Neutrophil (primary cell): ENCODE data around the gene SH3BP5L.

ENCODE experiments used
- H3K27ac ChIP-seq: fragments of 200-600 bp; sonication (generic); 2 replicates; pipeline ENCODE4 v1.5.1; 2016; ENCODE audit warnings: mild to moderate bottlenecking, moderate library complexity
- H3K27me3 ChIP-seq: fragments of 200-600 bp; sonication (generic); 2 replicates; pipeline ENCODE4 v1.6.0; 2016; ENCODE audit warnings: mild to moderate bottlenecking
- H3K36me3 ChIP-seq: fragments of 200-600 bp; sonication (generic); 2 replicates; pipeline ENCODE4 v1.5.1; 2017
- H3K4me1 ChIP-seq, 2 experiments: fragments of 200-600 bp in 1 of 2; sonication (generic) in 1 of 2; 1 replicate in 1 of 2; 2 replicates in 1 of 2; pipeline versions ENCODE4 v1.5.1 to v1.6.1; 2013 to 2016; ENCODE audit warnings: low read depth in 1 of 2, low read length in 1 of 2, mild to moderate bottlenecking in 1 of 2, moderate library complexity in 1 of 2; ENCODE audit not compliant: control insufficient read depth in 1 of 2, insufficient read depth in 1 of 2
- H3K4me3 ChIP-seq, 2 experiments: fragments of 200-600 bp in 1 of 2; sonication (generic) in 1 of 2; 1 replicate in 1 of 2; 2 replicates in 1 of 2; pipeline ENCODE4 v1.5.1; 2013 to 2016; ENCODE audit warnings: low read depth in 1 of 2, low read length in 1 of 2, mild to moderate bottlenecking in 1 of 2, moderate library complexity in 1 of 2
- H3K9me3 ChIP-seq: fragments of 200-600 bp; sonication (generic); 2 replicates; pipeline ENCODE4 v1.5.1; 2016
- CTCF ChIP-seq: fragments of 200-600 bp; sonication (generic); IDR thresholded peaks from 2 replicates; pipeline ENCODE4 v1.5.1; 2016; ENCODE audit warnings: antibody characterized with exemption

Gene SH3BP5L

GRCh38 chr1:248844526-248844925, 18.8 kb upstream of the SH3BP5L start:
- Histone ChIP-seq H3K9me3 (no peaks in the 10 kb centered on the region), H3K27me3 (no peaks in the 10 kb centered on the region), H3K4me1 (peaks cover 2 to 5% of the 10 kb centered on the region in 2 experiments), H3K4me3 (no peak overlapping the region), H3K27ac (no peak overlapping the region), H3K36me3 (peaks cover 60% of the 10 kb centered on the region)
- TF ChIP-seq CTCF: no peak

- H3K4me3 ChIP-seq: no peak overlapping the region
- TF ChIP-seq CTCF: no peak
- no peak overlapping the region for H3K27ac ChIP-seq
- H3K27me3 ChIP-seq: no peaks in the 10 kb centered on the region
- peaks cover 8 to 10% of the 10 kb centered on the region in 2 experiments for H3K4me1 ChIP-seq
- no peaks in the 10 kb centered on the region for H3K9me3 ChIP-seq
- peaks cover 51% of the 10 kb centered on the region for H3K36me3 ChIP-seq
Observed at GRCh38 chr1:248843687-248844086, 18.0 kb upstream of the SH3BP5L start.

- H3K4me1 ChIP-seq: peaks cover 8 to 10% of the 10 kb centered on the region in 2 experiments
- H3K27ac ChIP-seq: no peak overlapping the region
- H3K4me3 ChIP-seq: no peak overlapping the region
Observed at GRCh38 chr1:248842781-248843331, 17.1 kb upstream of the SH3BP5L start.

GRCh38 chr1:248841702-248842395, 16.1 kb upstream of the SH3BP5L start:
- no peak overlapping the region for H3K27ac ChIP-seq
- TF ChIP-seq CTCF: peak; percentile 43
- H3K4me3 ChIP-seq: no peak overlapping the region
- H3K4me1 ChIP-seq: peaks cover 18 to 19% of the 10 kb centered on the region in 2 experiments
- H3K27me3 ChIP-seq: no peaks in the 10 kb centered on the region
- H3K9me3 ChIP-seq: no peaks in the 10 kb centered on the region
- peaks cover 33% of the 10 kb centered on the region for H3K36me3 ChIP-seq

More at GRCh38 chr1:248842781-248843331, 17.1 kb upstream of the SH3BP5L start:
- Histone ChIP-seq H3K27me3 (no peaks in the 10 kb centered on the region), H3K9me3 (no peaks in the 10 kb centered on the region), H3K36me3 (peaks cover 43% of the 10 kb centered on the region)
- no peak for TF ChIP-seq CTCF

GRCh38 chr1:248840946-248841345, 15.2 kb upstream of the SH3BP5L start:
- Histone ChIP-seq H3K27ac (no peak overlapping the region), H3K27me3 (no peaks in the 10 kb centered on the region), H3K4me1 (peaks cover 19 to 20% of the 10 kb centered on the region in 2 experiments), H3K4me3 (no peak overlapping the region), H3K9me3 (no peaks in the 10 kb centered on the region), H3K36me3 (peaks cover 24% of the 10 kb centered on the region)
- no peak for TF ChIP-seq CTCF
